SK-N-SH (cell line): ENCODE measurements around the gene DERL3. TPM values are rescaled to one million over a fixed set of nuclear protein-coding genes. Genes with fewer than 3 reads are reported as not detected.

Experiments
- CTCF ChIA-PET: fragments of 300-600, 350-600 bp; formaldehyde crosslinking; extraction: SDS; loops from one replicate; lab custom pipeline; 2021; lab: Yijun Ruan, JAX
- POLR2A ChIA-PET: fragments of 350-600 bp; sonication (Branson Sonifier 250); formaldehyde crosslinking; extraction: SDS; loops from one replicate; lab custom pipeline; 2020; ENCODE audit warnings: antibody characterized with exemption, inconsistent platforms; lab: Yijun Ruan, JAX
- DNase-seq: peaks from one replicate; pipeline ENCODE4 v3.0.0; 2012
- H2AFZ ChIP-seq: fragments of 200-600 bp; sonication (generic); 2 replicates; pipeline ENCODE4 v1.8.1; 2016; ENCODE audit warnings: antibody characterized with exemption, mild to moderate bottlenecking, low read depth
- H3F3A ChIP-seq: fragments of 200-600 bp; sonication (generic); replicated peaks from 2 replicates; pipeline ENCODE3; 2016; ENCODE audit warnings: antibody characterized with exemption, mild to moderate bottlenecking; ENCODE audit not compliant: insufficient read depth
- H3K27ac ChIP-seq, 2 experiments: fragments of 200-500 bp in 1 of 2; fragments of 200-600 bp in 1 of 2; sonication (Bioruptor generic) in 1 of 2; sonication (generic), shearing (Covaris generic) in 1 of 2; 2 replicates each; pipeline versions ENCODE4 v1.5.1 to v1.6.1; 2014 to 2016; ENCODE audit warnings: low read depth in 2 of 2, inconsistent platforms in 1 of 2, low read length in 1 of 2, mild to moderate bottlenecking in 1 of 2, mixed read lengths in 1 of 2
- H3K27me3 ChIP-seq: fragments of 200-600 bp; sonication (generic), shearing (Covaris generic); 2 replicates; pipeline ENCODE4 v1.6.1; 2016; ENCODE audit warnings: mixed run types; ENCODE audit not compliant: insufficient read depth
- H3K36me3 ChIP-seq, 2 experiments: fragments of 200-500 bp in 1 of 2; fragments of 200-600 bp in 1 of 2; sonication (Bioruptor generic) in 1 of 2; sonication (generic) in 1 of 2; replicated peaks in 1 of 2; 2 replicates each; pipeline versions ENCODE3 to v1.5.1; 2014 to 2016; ENCODE audit warnings: low read length in 1 of 2, mild to moderate bottlenecking in 1 of 2; ENCODE audit not compliant: insufficient read depth in 2 of 2, control insufficient read depth in 1 of 2
- H3K4me1 ChIP-seq, 2 experiments: fragments of 200-500 bp in 1 of 2; fragments of 200-600 bp in 1 of 2; sonication (Bioruptor generic) in 1 of 2; sonication (generic), shearing (Covaris generic) in 1 of 2; 2 replicates each; pipeline versions ENCODE4 v1.5.1 to v1.6.1; 2014 to 2016; ENCODE audit warnings: low read depth in 1 of 2, low read length in 1 of 2, mixed run types in 1 of 2; ENCODE audit not compliant: insufficient read depth in 2 of 2, control insufficient read depth in 1 of 2
- H3K4me2 ChIP-seq: fragments of 200-600 bp; sonication (generic), shearing (Covaris generic); 2 replicates; pipeline ENCODE4 v1.6.1; 2017; ENCODE audit warnings: mixed run types
- H3K4me3 ChIP-seq, 2 experiments: fragments of 200-500 bp in 1 of 2; fragments of 200-600 bp in 1 of 2; sonication (Bioruptor generic) in 1 of 2; sonication (generic), shearing (Covaris generic) in 1 of 2; 2 replicates each; pipeline versions ENCODE4 v1.5.1 to v1.8.1; 2014 to 2016; ENCODE audit warnings: low read depth in 2 of 2, inconsistent platforms in 1 of 2, low read length in 1 of 2, mild to moderate bottlenecking in 1 of 2, mixed read lengths in 1 of 2, moderate library complexity in 1 of 2
- H3K79me2 ChIP-seq: fragments of 200-600 bp; sonication (generic); 2 replicates; pipeline ENCODE4 v1.8.1; 2017; ENCODE audit warnings: mild to moderate bottlenecking; ENCODE audit not compliant: insufficient read depth
- H3K9ac ChIP-seq: fragments of 200-600 bp; sonication (generic); 2 replicates; pipeline ENCODE4 v1.6.1; 2017; ENCODE audit warnings: mixed run types
- H3K9me2 ChIP-seq: fragments of 200-600 bp; sonication (generic); 2 replicates; pipeline ENCODE4 v1.6.1; 2017; ENCODE audit warnings: mixed run types
- H3K9me3 ChIP-seq: fragments of 200-600 bp; sonication (generic); 2 replicates; pipeline ENCODE4 v1.6.1; 2017; ENCODE audit warnings: mixed run types, mild to moderate bottlenecking, moderate library complexity
- H4K20me1 ChIP-seq: fragments of 200-600 bp; sonication (generic); 2 replicates; pipeline ENCODE4 v1.6.1; 2017; ENCODE audit warnings: mild to moderate bottlenecking, mixed run types; ENCODE audit not compliant: insufficient read depth
- MXI1 ChIP-seq: IDR thresholded peaks from 2 replicates; pipeline ENCODE4 v1.6.1; 2012; ENCODE audit warnings: mild to moderate bottlenecking, low read depth, low read length, improper control_type of control experiment
- ZBTB33 ChIP-seq: IDR thresholded peaks from 2 replicates; pipeline ENCODE4 v1.4.0; 2012; ENCODE audit warnings: low read depth, borderline replicate concordance
- WGBS: methylation state at CpG from one replicate; pipeline ENCODE4 v1.1.6; 2017; ENCODE audit warnings: low lambda C conversion rate; 5-methylcytosine and 5-hydroxymethylcytosine counted together
- polyA plus RNA-seq, 3 experiments: library from polyadenylated mRNA; depleted of rRNA; stranded (reverse); fragments of >200 nt; gene quantifications; 2 replicates each; pipeline ENCODE4 v1.2.3, GENCODE V29; 2012
- TF ChIP-seq, protein P1 (sequence below): fragments of 150-350 bp; IDR thresholded peaks from 2 replicates; pipeline ENCODE4 v1.6.1; 2016; ENCODE audit warnings: mild to moderate bottlenecking, low read depth, low read length

The DERL3 gene
- polyA plus RNA-seq, 1 of the 3 experiments (the other 2 are of a cell fraction), result not detected

DNA sequence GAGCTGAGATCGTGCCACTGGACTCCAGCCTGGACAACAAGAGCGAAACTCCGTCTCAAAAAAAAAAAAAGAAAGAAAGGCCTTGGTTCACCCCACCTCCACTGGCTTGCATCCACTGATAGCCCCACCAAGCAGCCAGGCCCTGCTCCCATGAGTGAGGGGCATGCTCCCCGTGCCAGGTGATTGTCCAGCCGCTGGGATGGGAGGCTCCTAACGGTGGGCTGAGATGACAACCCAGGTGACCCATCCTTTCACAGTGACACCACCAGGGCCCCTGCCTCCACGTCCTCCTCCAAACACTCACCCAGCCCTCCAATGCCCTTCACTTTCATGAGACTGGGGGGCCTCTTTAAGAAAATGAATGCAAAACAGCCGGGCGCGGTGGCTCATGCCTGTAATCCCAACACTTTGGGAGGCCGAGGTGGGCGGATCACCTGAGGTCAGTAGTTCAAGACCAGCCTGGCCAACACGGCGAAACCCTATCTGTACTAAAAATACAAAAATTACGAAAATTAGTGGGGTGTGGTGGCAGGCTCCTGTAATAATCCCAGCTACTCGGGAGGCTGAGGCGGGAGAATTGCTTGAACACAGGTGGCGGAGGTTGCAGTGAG, 8.6 kb upstream of the DERL3 start:
- no peaks in the 10 kb centered on the region for H3K79me2 ChIP-seq
- peak overlapping the region in 1 of 2 experiments; percentile 91; a peak in 2 of 4 replicates for H3K27ac ChIP-seq
- H3K4me3 ChIP-seq, result no peak overlapping the region
- H2AFZ ChIP-seq, result no peak overlapping the region
- H3F3A ChIP-seq, result no peaks in the 10 kb centered on the region
- H3K9ac ChIP-seq, result no peak overlapping the region
- H4K20me1 ChIP-seq, result no peaks in the 10 kb centered on the region
- no peaks in the 10 kb centered on the region for H3K36me3 ChIP-seq
- no peak for TF ChIP-seq MXI1
- TF ChIP-seq, protein P1, sequence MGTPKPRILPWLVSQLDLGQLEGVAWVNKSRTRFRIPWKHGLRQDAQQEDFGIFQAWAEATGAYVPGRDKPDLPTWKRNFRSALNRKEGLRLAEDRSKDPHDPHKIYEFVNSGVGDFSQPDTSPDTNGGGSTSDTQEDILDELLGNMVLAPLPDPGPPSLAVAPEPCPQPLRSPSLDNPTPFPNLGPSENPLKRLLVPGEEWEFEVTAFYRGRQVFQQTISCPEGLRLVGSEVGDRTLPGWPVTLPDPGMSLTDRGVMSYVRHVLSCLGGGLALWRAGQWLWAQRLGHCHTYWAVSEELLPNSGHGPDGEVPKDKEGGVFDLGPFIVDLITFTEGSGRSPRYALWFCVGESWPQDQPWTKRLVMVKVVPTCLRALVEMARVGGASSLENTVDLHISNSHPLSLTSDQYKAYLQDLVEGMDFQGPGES, result no peak
- CTCF ChIA-PET, result interaction anchor here (0.9 to 10.1 kb wide), 7 partner anchors 11 to 888 kb away, joined by 3 to 277 read pairs (median 5); partner anchors contain the start of genes C22orf15, CHCHD10, MMP11 and SMARCB1
- POLR2A ChIA-PET, result interaction anchor here (0.6 to 2.5 kb wide), 4 partner anchors 10 to 370 kb away, joined by 3 to 9 read pairs (median 6); partner anchors contain the start of genes MIF and SLC2A11
- peaks cover 4 to 36% of the 10 kb centered on the region in 2 experiments for H3K4me1 ChIP-seq
- H3K9me3 ChIP-seq, result no peaks in the 10 kb centered on the region
- H3K4me2 ChIP-seq, result no peak overlapping the region
- no peak for DNase-seq
- no peaks in the 10 kb centered on the region for H3K27me3 ChIP-seq
- no peaks in the 10 kb centered on the region for H3K9me2 ChIP-seq
- 91% methylated on average over 14 of the region's 18 CpGs for WGBS

DNA sequence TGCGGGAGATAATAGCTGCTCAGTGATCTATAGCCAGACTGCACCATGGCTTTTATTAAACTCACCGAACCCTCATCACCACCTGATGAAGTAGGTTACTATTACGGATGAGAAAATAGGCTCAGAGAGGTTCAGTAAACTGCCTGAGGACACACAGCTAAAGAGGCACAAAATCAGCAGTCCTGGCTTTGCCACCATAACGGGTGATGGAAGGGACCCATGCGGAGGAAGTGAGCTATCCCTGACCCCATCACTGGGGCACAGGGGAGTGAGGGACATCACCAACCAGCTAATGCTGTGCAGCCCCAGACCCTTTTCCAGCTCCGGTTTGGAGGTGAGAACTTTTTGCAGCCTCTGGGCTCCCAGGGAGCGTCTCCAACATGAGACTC, 7.3 kb upstream of the DERL3 start:
- peak overlapping the region; percentile 44 to 91; a peak in 3 of 4 replicates for H3K27ac ChIP-seq
- no peak overlapping the region for H3K9ac ChIP-seq
- no peaks in the 10 kb centered on the region for H3K36me3 ChIP-seq
- no peak overlapping the region for H3K4me3 ChIP-seq
- H2AFZ ChIP-seq, result peak overlapping the region; percentile 35; the same call in 1 of the 2 replicates
- H3K27me3 ChIP-seq, result no peaks in the 10 kb centered on the region
- no peaks in the 10 kb centered on the region for H3K79me2 ChIP-seq
- H3K9me2 ChIP-seq, result no peaks in the 10 kb centered on the region
- H3K9me3 ChIP-seq, result no peaks in the 10 kb centered on the region
- H3K4me1 ChIP-seq, result peaks cover 4 to 39% of the 10 kb centered on the region in 2 experiments
- H3K4me2 ChIP-seq, result no peak overlapping the region; the same call in 1 of the 2 replicates
- WGBS, result 83% methylated on average over 7 of the region's 7 CpGs
- TF ChIP-seq ZBTB33, result no peak
- CTCF ChIA-PET, result interaction anchor here (0.7 to 10.1 kb wide), 9 partner anchors 11 to 85 kb away, joined by 3 to 277 read pairs (median 5); partner anchors contain the start of genes C22orf15, CHCHD10, MMP11 and SLC2A11
- H4K20me1 ChIP-seq, result no peaks in the 10 kb centered on the region
- DNase-seq, result no peak
- H3F3A ChIP-seq, result no peaks in the 10 kb centered on the region
- POLR2A ChIA-PET, result interaction anchor here (0.6 to 2.5 kb wide), 10 partner anchors 11 to 78 kb away, joined by 3 to 13 read pairs (median 4); partner anchors contain the start of genes CHCHD10, MIF and SLC2A11
